Hepatocyte (in vitro differentiated cells): ENCODE data around the gene AK6. TPM values are rescaled to one million over a fixed set of nuclear protein-coding genes. Genes with fewer than 3 reads are reported as not detected.

ENCODE experiments used
- DNase-seq: peaks from one replicate; pipeline ENCODE4 v3.0.0-alpha.2; 2016; ENCODE audit warnings: low spot score
- H2AFZ ChIP-seq: fragments of 200-600 bp; sonication (generic); 2 replicates; pipeline ENCODE4 v1.6.0; 2016; ENCODE audit warnings: antibody characterized with exemption, mild to moderate bottlenecking
- H3K27ac ChIP-seq: fragments of 200-600 bp; sonication (generic); 2 replicates; pipeline ENCODE4 v1.5.1; 2016; ENCODE audit warnings: mild to moderate bottlenecking
- H3K27me3 ChIP-seq: fragments of 200-600 bp; sonication (generic); 2 replicates; pipeline ENCODE4 v1.6.1; 2016
- H3K36me3 ChIP-seq: fragments of 200-600 bp; sonication (generic); replicated peaks from 2 replicates; pipeline ENCODE4 v1.5.1; 2016; ENCODE audit warnings: low read depth; ENCODE audit not compliant: insufficient read depth
- H3K4me1 ChIP-seq: fragments of 200-600 bp; sonication (generic); 2 replicates; pipeline ENCODE4 v1.5.1; 2016; ENCODE audit warnings: mild to moderate bottlenecking, moderate library complexity; ENCODE audit not compliant: insufficient read depth
- H3K4me2 ChIP-seq: fragments of 200-600 bp; sonication (generic); 2 replicates; pipeline ENCODE4 v1.6.0; 2016
- H3K4me3 ChIP-seq: fragments of 200-600 bp; sonication (generic); 2 replicates; pipeline ENCODE4 v1.5.1; 2016; ENCODE audit warnings: mild to moderate bottlenecking
- H3K79me2 ChIP-seq: fragments of 200-600 bp; sonication (generic); 2 replicates; pipeline ENCODE4 v1.6.0; 2017; ENCODE audit warnings: mild to moderate bottlenecking
- H3K9me2 ChIP-seq: fragments of 200-600 bp; sonication (generic); replicated peaks from 2 replicates; pipeline ENCODE4 v1.6.0; 2017; ENCODE audit warnings: mild to moderate bottlenecking; ENCODE audit not compliant: insufficient read depth
- H3K9me3 ChIP-seq: fragments of 200-600 bp; sonication (generic); 2 replicates; pipeline ENCODE4 v1.5.1; 2016; ENCODE audit warnings: low read depth, mild to moderate bottlenecking
- H4K20me1 ChIP-seq: fragments of 200-600 bp; sonication (generic); 2 replicates; pipeline ENCODE4 v1.6.0; 2016; ENCODE audit warnings: mild to moderate bottlenecking; ENCODE audit not compliant: insufficient read depth, poor library complexity, severe bottlenecking
- EZH2 ChIP-seq: fragments of 200-600 bp; sonication (generic); IDR thresholded peaks from 2 replicates; pipeline ENCODE4 v1.6.1; 2016; ENCODE audit warnings: antibody characterized with exemption, mild to moderate bottlenecking, borderline replicate concordance
- EZH2phosphoT487 ChIP-seq: fragments of 200-600 bp; sonication (generic); IDR thresholded peaks from one replicate; pipeline ENCODE4 v1.6.1; 2018; ENCODE audit warnings: antibody characterized with exemption, mild to moderate bottlenecking, low read depth, moderate library complexity; ENCODE audit not compliant: unreplicated experiment, severe bottlenecking
- WGBS: methylation state at CpG from one replicate; pipeline ENCODE4 v1.1.6; 2016; ENCODE audit warnings: low lambda C conversion rate; ENCODE audit errors: missing lambda C conversion rate; 5-methylcytosine and 5-hydroxymethylcytosine counted together
- polyA plus RNA-seq: library from polyadenylated mRNA; unstranded; fragments of >200 nt; fragmentation: Nextera tagmentation; extraction: Ambion mirVana; gene quantifications from 2 replicates; pipeline ENCODE4 v1.2.1, GENCODE V29; 2016
- total RNA-seq: library from RNA; depleted of rRNA; stranded (reverse); fragments of >200 nt; gene quantifications from 2 replicates; pipeline ENCODE4 v1.2.3, GENCODE V29; 2014
- TF ChIP-seq, protein P1 (sequence below): fragments of 200-600 bp; sonication (generic); IDR thresholded peaks from 2 replicates; pipeline ENCODE4 v1.5.1; 2016; ENCODE audit warnings: antibody characterized with exemption, mild to moderate bottlenecking; ENCODE audit not compliant: poor library complexity

AK6 gene
- total and polyA plus RNA-seq, 2 experiments from 2014 or later: 43.2 to 89.7 TPM

DNA sequence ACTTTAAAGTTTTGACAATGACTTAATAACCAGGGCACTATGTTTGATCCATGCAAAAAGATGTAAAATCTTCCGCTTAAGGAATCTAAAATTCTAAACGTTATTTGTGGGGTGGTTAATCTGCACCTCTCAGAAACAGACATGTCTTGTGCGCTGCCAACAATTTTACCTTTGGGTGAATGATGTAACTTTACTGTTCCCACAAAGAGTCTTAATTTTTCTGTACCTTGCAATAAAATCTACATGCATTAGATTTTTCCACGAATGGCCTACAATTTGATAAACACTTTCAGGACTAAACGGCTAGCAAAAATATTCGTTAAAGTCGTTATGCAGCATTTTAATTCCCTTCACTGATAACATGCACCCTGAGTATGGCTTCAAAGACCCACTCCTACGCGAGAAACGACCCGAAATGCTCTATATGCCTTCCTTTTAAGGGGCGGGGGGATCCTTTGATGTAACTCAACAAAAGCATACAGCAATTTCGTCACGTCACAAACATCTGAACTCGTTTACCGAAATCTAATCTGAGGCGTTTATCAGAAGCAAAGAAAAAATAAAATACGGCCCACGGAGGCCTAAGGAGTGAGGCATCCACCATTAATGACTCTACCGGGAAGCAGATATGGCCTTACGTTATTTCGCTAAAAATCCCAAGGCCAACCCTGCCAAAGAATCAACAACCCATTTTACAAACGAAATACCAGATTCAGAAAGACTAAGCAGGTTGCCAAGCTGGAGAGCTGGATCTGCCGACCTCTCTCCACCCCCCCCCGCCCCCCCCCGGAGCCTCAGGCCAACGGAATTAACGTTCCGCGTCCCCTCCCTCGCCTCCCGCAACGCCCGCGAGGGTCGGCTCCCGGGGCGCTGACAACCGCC lies 621 bp downstream of the AK6 start:
- Histone ChIP-seq H3K4me3 (peak overlapping the region; percentile 81), H3K79me2 (peaks cover 86% of the 10 kb centered on the region), H3K27me3 (no peaks in the 10 kb centered on the region), H3K27ac (peak overlapping the region; percentile 99), H3K9me3 (no peaks in the 10 kb centered on the region), H4K20me1 (peaks cover 6% of the 10 kb centered on the region), H3K36me3 (no peaks in the 10 kb centered on the region), H3K9me2 (no peaks in the 10 kb centered on the region), H3K4me2 (peak overlapping the region; percentile 84), H2AFZ (peak overlapping the region; percentile 71), H3K4me1 (peaks cover 15% of the 10 kb centered on the region)
- no peak for TF ChIP-seq EZH2
- no peak for TF ChIP-seq EZH2phosphoT487
- TF ChIP-seq, protein P1, sequence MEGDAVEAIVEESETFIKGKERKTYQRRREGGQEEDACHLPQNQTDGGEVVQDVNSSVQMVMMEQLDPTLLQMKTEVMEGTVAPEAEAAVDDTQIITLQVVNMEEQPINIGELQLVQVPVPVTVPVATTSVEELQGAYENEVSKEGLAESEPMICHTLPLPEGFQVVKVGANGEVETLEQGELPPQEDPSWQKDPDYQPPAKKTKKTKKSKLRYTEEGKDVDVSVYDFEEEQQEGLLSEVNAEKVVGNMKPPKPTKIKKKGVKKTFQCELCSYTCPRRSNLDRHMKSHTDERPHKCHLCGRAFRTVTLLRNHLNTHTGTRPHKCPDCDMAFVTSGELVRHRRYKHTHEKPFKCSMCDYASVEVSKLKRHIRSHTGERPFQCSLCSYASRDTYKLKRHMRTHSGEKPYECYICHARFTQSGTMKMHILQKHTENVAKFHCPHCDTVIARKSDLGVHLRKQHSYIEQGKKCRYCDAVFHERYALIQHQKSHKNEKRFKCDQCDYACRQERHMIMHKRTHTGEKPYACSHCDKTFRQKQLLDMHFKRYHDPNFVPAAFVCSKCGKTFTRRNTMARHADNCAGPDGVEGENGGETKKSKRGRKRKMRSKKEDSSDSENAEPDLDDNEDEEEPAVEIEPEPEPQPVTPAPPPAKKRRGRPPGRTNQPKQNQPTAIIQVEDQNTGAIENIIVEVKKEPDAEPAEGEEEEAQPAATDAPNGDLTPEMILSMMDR: no peak
- 3% methylated on average over 36 of the region's 39 CpGs for WGBS
- DNase-seq: peak; percentile 43

DNA sequence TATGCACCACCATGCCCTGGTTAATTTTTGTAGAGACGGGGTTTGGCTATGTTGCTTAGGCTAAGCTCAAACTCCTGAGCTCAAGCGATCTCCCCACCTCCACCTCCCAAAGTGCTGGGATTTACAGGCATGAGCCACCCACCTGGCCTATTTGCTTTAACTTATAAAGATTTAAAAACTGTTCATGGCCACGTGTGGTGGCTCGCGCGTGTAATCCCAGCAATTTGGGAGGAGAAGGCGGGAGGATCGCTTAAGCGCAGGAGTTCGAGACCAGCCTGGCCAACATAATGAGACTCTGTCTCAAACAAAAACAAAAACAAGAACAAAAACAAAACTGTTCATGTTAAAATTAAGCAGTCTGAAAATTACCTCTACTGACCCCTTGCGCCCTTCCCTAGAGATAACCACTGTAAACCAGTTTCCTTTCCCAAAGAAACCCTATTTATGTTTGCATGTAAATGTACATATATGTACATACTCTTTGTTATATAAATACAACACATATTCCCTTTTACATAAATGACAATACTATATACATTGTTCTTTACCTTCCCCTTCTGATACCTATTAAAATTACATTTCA lies 1.5 kb downstream of the AK6 start:
- no peak overlapping the region for H2AFZ ChIP-seq
- TF ChIP-seq EZH2phosphoT487 (no peak), EZH2 (no peak)
- TF ChIP-seq, protein P1: no peak
- H3K4me1 ChIP-seq: peaks cover 15% of the 10 kb centered on the region
- H3K27ac ChIP-seq: no peak overlapping the region
- H3K9me3 ChIP-seq: no peaks in the 10 kb centered on the region
- H3K4me2 ChIP-seq: peak overlapping the region; percentile 84
- H3K4me3 ChIP-seq: peak overlapping the region; percentile 81
- WGBS: 88% methylated on average over 11 of the region's 11 CpGs
- H3K27me3 ChIP-seq: no peaks in the 10 kb centered on the region
- H3K9me2 ChIP-seq: no peaks in the 10 kb centered on the region
- peaks cover 92% of the 10 kb centered on the region for H3K79me2 ChIP-seq
- H3K36me3 ChIP-seq: no peaks in the 10 kb centered on the region
- peaks cover 6% of the 10 kb centered on the region for H4K20me1 ChIP-seq
- DNase-seq: no peak

GRCh38 chr5:69364850-69365249 lies 4.5 kb downstream of the AK6 start:
- TF ChIP-seq, protein P1: no peak
- TF ChIP-seq EZH2: no peak
- no peak for TF ChIP-seq EZH2phosphoT487

More at GRCh38 chr5:69364850-69365249, 4.5 kb downstream of the AK6 start:
- Histone ChIP-seq H3K9me2 (no peaks in the 10 kb centered on the region), H3K4me3 (no peak overlapping the region), H3K4me1 (peaks cover 6% of the 10 kb centered on the region), H2AFZ (no peak overlapping the region), H3K27me3 (no peaks in the 10 kb centered on the region), H3K36me3 (no peaks in the 10 kb centered on the region), H3K79me2 (peaks cover 83% of the 10 kb centered on the region), H4K20me1 (peaks cover 6% of the 10 kb centered on the region), H3K27ac (no peak overlapping the region), H3K4me2 (no peak overlapping the region), H3K9me3 (no peaks in the 10 kb centered on the region)
- DNase-seq: no peak
- 94% methylated on average over 3 of the region's 3 CpGs for WGBS
